B cell (primary cell): Measurements from ENCODE around the gene NID1. TPM values are rescaled to one million over a fixed set of nuclear protein-coding genes. Genes with fewer than 3 reads are reported as not detected.

Experiments used
- ATAC-seq: fragments of 200-7000 bp; cut with Tn5 transposase; one replicate; pipeline ENCODE4 v1.10.0; 2021; ENCODE audit warnings: low read depth, mild to moderate bottlenecking, moderate number of reproducible peaks, moderate library complexity
- CTCF ChIA-PET: fragments of 350-600 bp; sonication (Branson Sonifier 250); formaldehyde crosslinking; loops from one replicate; lab custom pipeline; 2021; ENCODE audit warnings: antibody characterized with exemption, inconsistent platforms; lab: Charles Lee
- POLR2A ChIA-PET: fragments of 350-600 bp; sonication (Branson Sonifier 250); formaldehyde crosslinking; loops from one replicate; lab custom pipeline; 2021; ENCODE audit warnings: antibody characterized with exemption; lab: Charles Lee
- DNase-seq: peaks from one replicate; pipeline ENCODE4 v3.0.0; 2013
- H2AFZ ChIP-seq: 2 replicates; pipeline ENCODE4 v1.6.1; 2012; ENCODE audit warnings: mild to moderate bottlenecking, low read depth, low read length; ENCODE audit not compliant: insufficient read depth, poor library complexity, severe bottlenecking
- H3K27ac ChIP-seq, 2 donors: 1 replicate in 1 of 2; 2 replicates in 1 of 2; pipeline ENCODE4 v1.5.1; 2012 to 2013; ENCODE audit warnings: low read length in 2 of 2, mild to moderate bottlenecking in 2 of 2, moderate library complexity in 1 of 2
- H3K27me3 ChIP-seq, 4 experiments: fragments of 200-600 bp in 1 of 4; sonication (generic) in 1 of 4; replicated peaks in 1 of 4; 1 replicate in 2 of 4; 2 replicates in 2 of 4; pipeline versions ENCODE4 v1.6.1 to v1.7.0; 2013 to 2016; ENCODE audit warnings: low read length in 3 of 4, mild to moderate bottlenecking in 2 of 4, mixed read lengths in 1 of 4, moderate library complexity in 1 of 4; ENCODE audit not compliant: insufficient read depth in 4 of 4, control insufficient read depth in 3 of 4; ENCODE audit errors: control extremely low read depth in 1 of 4
- H3K36me3 ChIP-seq, 2 experiments: replicated peaks in 1 of 2; 1 replicate in 1 of 2; 2 replicates in 1 of 2; pipeline versions ENCODE4 v1.6.1 to v1.7.1; 2013; ENCODE audit warnings: low read length in 1 of 2; ENCODE audit not compliant: insufficient read depth in 2 of 2, control insufficient read depth in 1 of 2; ENCODE audit errors: control extremely low read depth in 1 of 2, extremely low read depth in 1 of 2
- H3K4me1 ChIP-seq, 2 donors: fragments of 200-600 bp in 1 of 2; sonication (generic) in 1 of 2; 1 replicate in 1 of 2; 2 replicates in 1 of 2; pipeline versions ENCODE4 v1.5.1 to v1.6.1; 2013 to 2017; ENCODE audit warnings: low read length in 2 of 2; ENCODE audit not compliant: control insufficient read depth in 2 of 2, insufficient read depth in 2 of 2
- H3K4me2 ChIP-seq: replicated peaks from 2 replicates; pipeline ENCODE3; 2012; ENCODE audit warnings: mild to moderate bottlenecking, low read depth, low read length; ENCODE audit not compliant: poor library complexity, severe bottlenecking
- H3K4me3 ChIP-seq, 5 experiments: fragments of 200-600 bp in 1 of 5; sonication (generic) in 1 of 5; 1 replicate in 3 of 5; 2 replicates in 2 of 5; pipeline versions ENCODE4 v1.5.1 to v1.7.0; 2011 to 2016; ENCODE audit warnings: low read length in 4 of 5, mild to moderate bottlenecking in 4 of 5, low read depth in 2 of 5, control low read depth in 1 of 5, moderate library complexity in 1 of 5; ENCODE audit not compliant: insufficient read depth in 1 of 5; ENCODE audit errors: control extremely low read depth in 1 of 5, extremely low read depth in 1 of 5
- H3K79me2 ChIP-seq: fragments of 200-600 bp; sonication (generic); one replicate; pipeline ENCODE4 v1.6.0; 2016; ENCODE audit warnings: low read length; ENCODE audit not compliant: control insufficient read depth, insufficient read depth
- H3K9ac ChIP-seq: fragments of 200-600 bp; sonication (generic); 2 replicates; pipeline ENCODE4 v1.6.1; 2017; ENCODE audit warnings: mild to moderate bottlenecking, low read length, moderate library complexity
- H3K9me3 ChIP-seq, 3 donors: one replicate each; pipeline versions ENCODE4 v1.6.1 to v1.7.1; 2013; ENCODE audit warnings: low read length in 2 of 3; ENCODE audit not compliant: control insufficient read depth in 2 of 3, insufficient read depth in 1 of 3; ENCODE audit errors: control extremely low read depth in 1 of 3
- H4K20me1 ChIP-seq: 2 replicates; pipeline ENCODE4 v1.6.0; 2012; ENCODE audit warnings: mild to moderate bottlenecking, low read length; ENCODE audit not compliant: insufficient read depth, control insufficient read depth, poor library complexity, severe bottlenecking
- H3K27ac Mint-ChIP-seq: one replicate; pipeline ENCODE4 v1.8.0; 2021; ENCODE audit warnings: mixed read lengths
- H3K27me3 Mint-ChIP-seq: one replicate; pipeline ENCODE4 v1.8.0; 2021; ENCODE audit warnings: mixed read lengths
- H3K4me1 Mint-ChIP-seq: one replicate; pipeline ENCODE4 v1.8.0; 2021; ENCODE audit warnings: mixed read lengths
- H3K4me3 Mint-ChIP-seq: one replicate; pipeline ENCODE4 v1.8.0; 2021; ENCODE audit warnings: mixed read lengths
- H3K9me3 Mint-ChIP-seq: one replicate; pipeline ENCODE4 v1.8.0; 2022; ENCODE audit warnings: mixed read lengths; ENCODE audit not compliant: insufficient read depth
- EZH2 ChIP-seq: IDR thresholded peaks from 2 replicates; pipeline ENCODE4 v1.6.1; 2012; ENCODE audit warnings: borderline replicate concordance, low read depth, mild to moderate bottlenecking, moderate library complexity, low read length; ENCODE audit not compliant: insufficient read depth, poor library complexity, severe bottlenecking
- WGBS: methylation state at CpG from one replicate; pipeline ENCODE4 v1.1.5; 2013; ENCODE audit warnings: missing lambda C conversion rate; ENCODE audit not compliant: insufficient coverage; 5-methylcytosine and 5-hydroxymethylcytosine counted together
- intact Hi-C: fragments of 100-400 bp; cut with micrococcal nuclease; formaldehyde crosslinking; loops from one replicate; pipeline ENCODE4 v1.10.0; 2022
- polyA plus RNA-seq: library from polyadenylated mRNA; depleted of rRNA; stranded (reverse); fragments of >200 nt; gene quantifications from 2 replicates; pipeline ENCODE4 v1.2.3, GENCODE V29; 2012
- total RNA-seq, 2 donors: library from RNA; stranded (reverse); fragments of 120-200 nt in 1 of 2; gene quantifications; 1 replicate in 1 of 2; 2 replicates in 1 of 2; pipeline versions ENCODE4 v1.2.3 to v1.2.4, GENCODE V29; 2013 to 2022
- TF ChIP-seq, protein P1 (sequence below): fragments of 200-600 bp; IDR thresholded peaks from one replicate; pipeline ENCODE4 v1.8.0; 2022; ENCODE audit warnings: antibody characterized with exemption, mild to moderate bottlenecking

Gene NID1
- total and polyA plus RNA-seq, 2 donors (not counting 1 experiment from before 2014, with no cell fraction given) = 0.06 TPM; not detected in 1

DNA sequence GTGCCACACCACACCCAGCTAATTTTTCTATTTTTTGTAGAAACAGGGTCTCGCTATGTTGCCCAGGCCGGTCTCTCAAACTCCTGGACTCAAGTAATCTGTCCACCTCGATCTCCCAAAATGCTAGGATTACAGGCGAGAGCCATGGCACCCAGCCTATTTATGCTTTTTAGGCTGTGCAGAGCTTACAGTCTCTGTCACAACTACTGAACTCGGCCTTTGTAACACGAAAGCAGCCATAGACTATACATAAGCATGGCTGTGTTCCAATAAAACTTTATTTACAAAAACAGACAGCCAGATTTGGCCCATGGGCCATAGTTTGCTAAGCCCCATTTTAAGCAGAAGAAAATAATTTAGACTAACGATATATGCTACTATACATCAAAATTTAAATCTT lies 54.4 kb downstream of the NID1 start:
- H3K79me2 ChIP-seq = no peaks in the 10 kb centered on the region
- no peak overlapping the region for H3K9ac ChIP-seq
- no peak overlapping the region for H3K27ac ChIP-seq
- Mint-ChIP-seq H3K4me3 (no peak overlapping the region), H3K4me1 (no peaks in the 10 kb centered on the region), H3K27ac (no peak overlapping the region), H3K9me3 (no peaks in the 10 kb centered on the region), H3K27me3 (no peaks in the 10 kb centered on the region)
- intact Hi-C loops = no loop called here
- ChIA-PET CTCF (no interaction called here), POLR2A (no interaction called here)
- H3K4me2 ChIP-seq = no peak overlapping the region
- peaks cover 0 to 3% (median 0%) of the 10 kb centered on the region in 3 donors for H3K9me3 ChIP-seq
- H3K36me3 ChIP-seq = no peaks in the 10 kb centered on the region
- no peak for TF ChIP-seq EZH2
- TF ChIP-seq, protein P1, sequence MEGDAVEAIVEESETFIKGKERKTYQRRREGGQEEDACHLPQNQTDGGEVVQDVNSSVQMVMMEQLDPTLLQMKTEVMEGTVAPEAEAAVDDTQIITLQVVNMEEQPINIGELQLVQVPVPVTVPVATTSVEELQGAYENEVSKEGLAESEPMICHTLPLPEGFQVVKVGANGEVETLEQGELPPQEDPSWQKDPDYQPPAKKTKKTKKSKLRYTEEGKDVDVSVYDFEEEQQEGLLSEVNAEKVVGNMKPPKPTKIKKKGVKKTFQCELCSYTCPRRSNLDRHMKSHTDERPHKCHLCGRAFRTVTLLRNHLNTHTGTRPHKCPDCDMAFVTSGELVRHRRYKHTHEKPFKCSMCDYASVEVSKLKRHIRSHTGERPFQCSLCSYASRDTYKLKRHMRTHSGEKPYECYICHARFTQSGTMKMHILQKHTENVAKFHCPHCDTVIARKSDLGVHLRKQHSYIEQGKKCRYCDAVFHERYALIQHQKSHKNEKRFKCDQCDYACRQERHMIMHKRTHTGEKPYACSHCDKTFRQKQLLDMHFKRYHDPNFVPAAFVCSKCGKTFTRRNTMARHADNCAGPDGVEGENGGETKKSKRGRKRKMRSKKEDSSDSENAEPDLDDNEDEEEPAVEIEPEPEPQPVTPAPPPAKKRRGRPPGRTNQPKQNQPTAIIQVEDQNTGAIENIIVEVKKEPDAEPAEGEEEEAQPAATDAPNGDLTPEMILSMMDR = no peak
- WGBS = 97% methylated on average over 4 of the region's 7 CpGs
- no peaks in the 10 kb centered on the region for H3K27me3 ChIP-seq
- H2AFZ ChIP-seq = no peak overlapping the region
- DNase-seq (no peak), ATAC-seq (no peak)
- H3K4me3 ChIP-seq = no peak overlapping the region
- no peaks in the 10 kb centered on the region for H3K4me1 ChIP-seq
- no peaks in the 10 kb centered on the region for H4K20me1 ChIP-seq

DNA sequence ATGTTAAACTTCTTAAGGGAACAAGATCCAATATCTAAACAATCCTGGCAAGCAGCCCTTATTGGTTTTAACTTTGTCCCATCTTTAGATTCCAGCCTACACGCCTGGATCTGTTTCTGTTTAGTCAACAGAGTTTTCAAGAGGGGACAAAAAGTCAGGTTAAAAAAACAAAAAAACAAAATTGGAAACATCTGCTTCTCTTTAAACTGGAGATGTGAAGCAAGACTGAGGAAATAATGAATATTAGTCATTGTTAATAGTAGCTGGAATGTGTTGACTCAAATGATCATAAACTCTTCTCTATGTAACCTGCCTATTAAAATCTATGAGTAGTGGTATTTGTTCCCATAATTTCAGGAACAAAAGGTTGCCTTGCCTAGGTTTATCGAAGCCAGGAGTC lies 55.0 kb downstream of the NID1 start:
- DNase-seq (no peak), ATAC-seq (no peak)
- Histone ChIP-seq H3K79me2 (no peaks in the 10 kb centered on the region), H3K9me3 (peaks cover 0 to 3% (median 0%) of the 10 kb centered on the region in 3 donors), H2AFZ (no peak overlapping the region), H3K9ac (no peak overlapping the region), H3K36me3 (no peaks in the 10 kb centered on the region), H3K4me2 (no peak overlapping the region), H4K20me1 (no peaks in the 10 kb centered on the region), H3K27me3 (no peaks in the 10 kb centered on the region), H3K4me3 (no peak overlapping the region), H3K4me1 (no peaks in the 10 kb centered on the region), H3K27ac (no peak overlapping the region)
- TF ChIP-seq, protein P1 = no peak
- no peak for TF ChIP-seq EZH2
- intact Hi-C loops = no loop called here
- no CpG with 5 or more reads among the region's 2 CpGs for WGBS
- CTCF ChIA-PET = no interaction called here
- Mint-ChIP-seq H3K27ac (no peak overlapping the region), H3K4me3 (no peak overlapping the region), H3K27me3 (no peaks in the 10 kb centered on the region), H3K9me3 (no peaks in the 10 kb centered on the region), H3K4me1 (no peaks in the 10 kb centered on the region)
- POLR2A ChIA-PET = no interaction called here
